Transverse colon (tissue), 4 donors: ENCODE data around the gene EWSR1. TPM values are rescaled to one million over a fixed set of nuclear protein-coding genes. Genes with fewer than 3 reads are reported as not detected.

Experiments used
- DNase-seq: peaks from one replicate; pipeline ENCODE4 v3.0.0-alpha.2; 2019
- H3K27ac ChIP-seq, 4 donors: fragments of 200-600 bp; sonication (generic); 2 replicates each; pipeline ENCODE4 v1.5.1; 2016 to 2018; ENCODE audit warnings: inconsistent platforms in 4 of 4
- H3K27me3 ChIP-seq: fragments of 200-600 bp; sonication (generic); 2 replicates; pipeline ENCODE4 v1.5.1; 2017; ENCODE audit warnings: inconsistent platforms
- H3K36me3 ChIP-seq, 4 donors: fragments of 200-600 bp; sonication (generic); 2 replicates each; pipeline ENCODE4 v1.5.1; 2017 to 2019; ENCODE audit warnings: inconsistent platforms in 4 of 4
- H3K4me1 ChIP-seq, 4 donors: fragments of 200-600 bp; sonication (generic); 2 replicates each; pipeline ENCODE4 v1.5.1; 2017 to 2020; ENCODE audit warnings: inconsistent platforms in 4 of 4
- H3K4me3 ChIP-seq, 4 donors: fragments of 200-600 bp; sonication (generic); 1 replicate in 1 of 4; 2 replicates in 3 of 4; pipeline versions ENCODE4 v1.5.1 to v1.6.1; 2017 to 2019; ENCODE audit warnings: inconsistent platforms in 4 of 4
- H3K9me3 ChIP-seq, 2 donors: fragments of 200-600 bp; sonication (generic); 2 replicates each; pipeline ENCODE4 v1.5.1; 2017 to 2019; ENCODE audit warnings: inconsistent platforms in 2 of 2
- CTCF ChIP-seq, 5 experiments: fragments of 200-600 bp in 3 of 5; fragments of 450-650 bp in 2 of 5; sonication (generic) in 3 of 5; IDR thresholded peaks; 1 replicate in 2 of 5; 2 replicates in 3 of 5; pipeline ENCODE4 v1.5.1; 2016 to 2017; ENCODE audit warnings: antibody characterized with exemption in 5 of 5, inconsistent platforms in 3 of 5, mild to moderate bottlenecking in 2 of 5, moderate library complexity in 1 of 5
- EP300 ChIP-seq: sonication (generic); formaldehyde crosslinking; IDR thresholded peaks from one replicate; pipeline ENCODE4 v1.6.1; 2017; ENCODE audit warnings: antibody characterized with exemption, low read depth
- POLR2A ChIP-seq: fragments of 450-650 bp; IDR thresholded peaks from one replicate; pipeline ENCODE4 v1.6.1; 2016; ENCODE audit warnings: antibody characterized with exemption, mild to moderate bottlenecking, moderate library complexity
- POLR2AphosphoS5 ChIP-seq, 3 donors: sonication (generic); formaldehyde crosslinking; IDR thresholded peaks; one replicate each; pipeline ENCODE4 v1.6.1; 2016; ENCODE audit warnings: antibody characterized with exemption in 3 of 3
- WGBS, 2 donors: methylation state at CpG; one replicate each; pipeline ENCODE4 v1.1.5; 2018; ENCODE audit warnings: low coverage in 1 of 2; 5-methylcytosine and 5-hydroxymethylcytosine counted together
- in situ Hi-C, 4 donors: fragments of 200-750 bp; cut with MboI; loops; one replicate each; pipeline versions ENCODE4 v1.15.0 to v1.15.1; 2017; ENCODE audit warnings: low sequenced_read_pairs in 3 of 4, low pct_ligation_motif_present in 1 of 4, low pct_unique_long_range_greater_than_20kb in 1 of 4
- intact Hi-C: fragments of 100-400 bp; cut with DNase I; formaldehyde crosslinking; loops from one replicate; pipeline ENCODE4 v1.15.1; 2023; ENCODE audit warnings: low total_unique reads
- total RNA-seq, 4 donors: library from RNA; depleted of rRNA; stranded (reverse); fragments of >200 nt; gene quantifications; one replicate each; pipeline ENCODE4 v1.1.0, GENCODE V29; 2016

EWSR1 gene
- total RNA-seq, 4 donors from 2014 or later = 196 to 318 (median 205) TPM

- TF ChIP-seq POLR2A (no peak), POLR2AphosphoS5 (IDR thresholded peaks at IDR 0.05) (no peak), CTCF (IDR thresholded peaks at IDR 0.05) (no peak), EP300 (no peak)
- Histone ChIP-seq H3K27me3 (no peaks in the 10 kb centered on the region), H3K4me1 (no peaks in the 10 kb centered on the region), H3K27ac (no peak overlapping the region), H3K4me3 (no peak overlapping the region), H3K9me3 (no peaks in the 10 kb centered on the region), H3K36me3 (peaks cover 0 to 12% (median 6%) of the 10 kb centered on the region in 4 donors)
- DNase-seq = no peak
- WGBS, 2 donors = 63% methylated on average over 9 of the region's 9 CpGs; no CpG with 5 or more reads in 1 of the 2 donors
- in situ Hi-C loops = no loop called here
- intact Hi-C loops = no loop called here
Observed at GRCh38 chr22:29330753-29331152, 62.7 kb downstream of the EWSR1 start.

GRCh38 chr22:29331213-29331612, 63.1 kb downstream of the EWSR1 start:
- WGBS, 2 donors = 97% methylated on average over 8 of the region's 8 CpGs; no CpG with 5 or more reads in 1 of the 2 donors
- no peaks in the 10 kb centered on the region for H3K27me3 ChIP-seq
- H3K4me1 ChIP-seq = no peaks in the 10 kb centered on the region
- DNase-seq = no peak
- H3K4me3 ChIP-seq = no peak overlapping the region
- H3K36me3 ChIP-seq = peaks cover 0 to 12% (median 6%) of the 10 kb centered on the region in 4 donors
- TF ChIP-seq POLR2AphosphoS5 (IDR thresholded peaks at IDR 0.05) (no peak), CTCF (IDR thresholded peaks at IDR 0.05) (no peak), POLR2A (no peak), EP300 (no peak)
- intact Hi-C loops = no loop called here
- in situ Hi-C loops = no loop called here
- no peak overlapping the region for H3K27ac ChIP-seq
- no peaks in the 10 kb centered on the region for H3K9me3 ChIP-seq

GRCh38 chr22:29331658-29332300, 63.7 kb downstream of the EWSR1 start:
- in situ Hi-C loops (no loop called here), intact Hi-C loops (no loop called here)
- no peaks in the 10 kb centered on the region for H3K27me3 ChIP-seq
- H3K9me3 ChIP-seq = no peaks in the 10 kb centered on the region
- no peak overlapping the region for H3K4me3 ChIP-seq
- no peak for TF ChIP-seq EP300
- no peak for TF ChIP-seq CTCF (IDR thresholded peaks at IDR 0.05)
- TF ChIP-seq POLR2A = no peak
- TF ChIP-seq POLR2AphosphoS5 (IDR thresholded peaks at IDR 0.05) = no peak
- H3K27ac ChIP-seq = no peak overlapping the region
- WGBS, 2 donors = 92% methylated on average over 14 of the region's 14 CpGs; no CpG with 5 or more reads in 1 of the 2 donors
- peaks cover 0 to 12% (median 6%) of the 10 kb centered on the region in 4 donors for H3K36me3 ChIP-seq
- no peak for DNase-seq
- no peaks in the 10 kb centered on the region for H3K4me1 ChIP-seq

- intact Hi-C loops (no loop called here), in situ Hi-C loops (no loop called here)
- Histone ChIP-seq H3K27me3 (no peaks in the 10 kb centered on the region), H3K27ac (no peak overlapping the region), H3K4me3 (no peak overlapping the region), H3K36me3 (peaks cover 0 to 15% (median 6%) of the 10 kb centered on the region in 4 donors), H3K4me1 (no peaks in the 10 kb centered on the region), H3K9me3 (no peaks in the 10 kb centered on the region)
- DNase-seq = no peak
- TF ChIP-seq EP300 (no peak), CTCF (IDR thresholded peaks at IDR 0.05) (no peak), POLR2AphosphoS5 (IDR thresholded peaks at IDR 0.05) (no peak), POLR2A (no peak)
- 96% methylated on average over 8 of the region's 8 CpGs; no CpG with 5 or more reads in 1 of the 2 donors for WGBS, 2 donors
Observed at GRCh38 chr22:29332886-29333496, 64.9 kb downstream of the EWSR1 start.
